ENCODE measurements around the gene ALDH1L1.

The ALDH1L1 gene

GRCh38 chr3:126112531-126113237, 67.7 kb downstream of the ALDH1L1 start:
- no peak for DNase-seq (ENCODE audit: insufficient read length, low spot score)

GRCh38 chr3:126111566-126112475, 68.6 kb downstream of the ALDH1L1 start:
- FAIRE-seq (no peak), DNase-seq (ENCODE audit: insufficient read length, low spot score) (no peak)
- no peak for TF ChIP-seq CTCF (IDR thresholded peaks at IDR 0.05; ENCODE audit: insufficient read depth, missing control alignments)

More at GRCh38 chr3:126112531-126113237, 67.7 kb downstream of the ALDH1L1 start:
- TF ChIP-seq CTCF (IDR thresholded peaks at IDR 0.05; ENCODE audit: insufficient read depth, missing control alignments), result no peak
- FAIRE-seq, result no peak

- DNase-seq (ENCODE audit: insufficient read length, low spot score) (no peak), FAIRE-seq (no peak)
- TF ChIP-seq CTCF (IDR thresholded peaks at IDR 0.05; ENCODE audit: insufficient read depth, missing control alignments), result no peak
Observed at GRCh38 chr3:126111126-126111551, 69.2 kb downstream of the ALDH1L1 start.

- DNase-seq (ENCODE audit: insufficient read length, low spot score), result no peak
- TF ChIP-seq CTCF (IDR thresholded peaks at IDR 0.05; ENCODE audit: insufficient read depth, missing control alignments), result no peak
Observed at GRCh38 chr3:126110431-126111125, 69.8 kb downstream of the ALDH1L1 start.

GRCh38 chr3:126109880-126110235, 70.5 kb downstream of the ALDH1L1 start:
- FAIRE-seq (no peak), DNase-seq (ENCODE audit: insufficient read length, low spot score) (no peak)
- no peak for TF ChIP-seq CTCF (IDR thresholded peaks at IDR 0.05; ENCODE audit: insufficient read depth, missing control alignments)

More at GRCh38 chr3:126110431-126111125, 69.8 kb downstream of the ALDH1L1 start:
- FAIRE-seq, result no peak

GRCh38 chr3:126109146-126109879, 71.1 kb downstream of the ALDH1L1 start:
- FAIRE-seq (no peak), DNase-seq (ENCODE audit: insufficient read length, low spot score) (no peak)
- TF ChIP-seq CTCF (IDR thresholded peaks at IDR 0.05; ENCODE audit: insufficient read depth, missing control alignments), result no peak

All from D721Med (cell line).